Glomerular endothelial cell (primary cell): Measurements from ENCODE around the gene TMEM260. TPM values are rescaled to one million over a fixed set of nuclear protein-coding genes. Genes with fewer than 3 reads are reported as not detected.
"Not testable (repeated sequence)": the region's sequence is repeated elsewhere in the genome, so short reads cannot be mapped to it uniquely, and the experiment has no call there.

Source experiments
- DNase-seq: peaks from one replicate; pipeline ENCODE4 v3.0.0-alpha.2; 2011; ENCODE audit warnings: low read depth, low spot score; ENCODE audit errors: extremely low read depth
- total RNA-seq: library from RNA; depleted of rRNA; stranded (reverse); fragments of >200 nt; gene quantifications from 2 replicates; pipeline ENCODE4 v1.2.3, GENCODE V29; 2015

The TMEM260 gene
- total RNA-seq, 1 donor from 2014 or later, result 16.5 TPM

DNA sequence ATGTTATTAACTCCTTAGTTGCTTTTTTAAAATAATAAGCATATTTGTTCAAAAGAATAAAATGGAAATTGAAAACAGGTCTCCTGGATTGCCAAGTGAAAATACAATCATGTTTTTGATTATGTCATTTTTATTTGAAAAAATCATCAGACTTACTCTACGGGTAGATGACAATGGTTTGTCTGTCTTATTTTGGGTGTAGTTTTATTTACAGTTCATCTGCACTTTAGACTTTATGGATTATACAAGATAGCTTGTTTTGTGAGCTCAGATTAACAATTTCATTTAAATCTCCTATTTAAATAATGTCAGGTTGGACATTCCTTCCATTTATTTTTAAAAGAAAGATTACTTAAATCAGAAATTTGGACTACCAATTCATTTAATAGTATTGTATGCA lies 14.8 kb downstream of the TMEM260 start:
- DNase-seq, result no peak

GRCh38 chr14:56598519-56598918 lies 18.9 kb downstream of the TMEM260 start:
- no peak for DNase-seq

DNA sequence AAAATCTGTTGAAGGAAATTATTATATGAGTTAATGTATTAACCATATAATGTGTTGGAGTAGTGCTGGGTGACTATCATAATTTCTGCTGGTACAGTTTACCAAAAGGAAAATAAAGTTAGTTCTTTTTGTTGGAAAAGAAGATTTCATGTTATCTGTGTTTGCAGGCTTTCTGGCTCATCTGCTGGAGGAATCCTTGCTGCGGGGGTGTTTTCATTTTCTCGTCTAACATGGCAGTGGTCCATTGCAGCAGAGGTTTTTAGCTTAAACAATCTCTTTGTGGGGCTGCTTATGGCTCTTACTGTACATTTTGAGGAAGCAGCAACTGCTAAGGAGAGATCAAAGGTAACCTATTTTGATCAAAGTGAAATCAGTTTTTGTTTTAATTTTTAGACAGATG lies 24.1 kb downstream of the TMEM260 start:
- no peak for DNase-seq

GRCh38 chr14:56608689-56609088 lies 29.1 kb downstream of the TMEM260 start:
- DNase-seq, result no peak

DNA sequence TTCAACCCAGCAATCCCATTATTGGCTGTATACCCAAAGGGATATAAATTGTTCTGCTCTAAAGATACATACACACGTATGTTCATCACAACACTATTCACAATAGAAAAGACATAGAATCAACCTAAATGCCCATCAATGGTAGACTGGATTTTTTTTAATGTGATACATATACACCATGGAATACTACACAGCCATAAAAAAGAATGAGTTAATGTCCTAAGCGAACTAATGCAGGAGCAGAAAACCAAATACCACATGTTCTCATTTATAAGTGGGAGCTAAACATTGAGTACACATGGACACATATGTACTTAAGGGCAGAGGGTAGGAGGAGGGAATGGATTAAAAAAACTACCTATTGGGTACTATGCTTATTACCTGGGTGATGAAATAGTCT lies 32.1 kb downstream of the TMEM260 start:
- not testable (repeated sequence) for DNase-seq

DNA sequence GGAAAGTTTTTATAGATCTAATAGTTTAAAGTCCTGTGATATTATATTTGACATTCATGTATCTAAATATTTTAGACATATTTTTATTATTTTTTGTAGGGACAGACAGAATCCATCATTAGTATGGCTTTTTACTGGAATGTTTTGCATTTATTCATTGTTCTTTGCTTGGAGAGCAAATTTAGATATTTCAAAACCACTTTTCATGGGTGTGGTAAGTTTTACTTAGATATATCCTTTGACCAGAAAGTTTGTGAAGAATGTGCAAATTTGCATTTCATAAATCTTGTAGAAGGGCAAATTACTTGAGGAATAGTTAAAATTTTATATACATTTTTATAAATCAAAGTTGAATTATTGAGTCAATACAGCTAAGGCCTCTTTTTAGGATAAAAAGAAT lies 37.5 kb downstream of the TMEM260 start:
- no peak for DNase-seq

- no peak for DNase-seq
Observed at GRCh38 chr14:56630707-56631106, 51.1 kb downstream of the TMEM260 start.

DNA sequence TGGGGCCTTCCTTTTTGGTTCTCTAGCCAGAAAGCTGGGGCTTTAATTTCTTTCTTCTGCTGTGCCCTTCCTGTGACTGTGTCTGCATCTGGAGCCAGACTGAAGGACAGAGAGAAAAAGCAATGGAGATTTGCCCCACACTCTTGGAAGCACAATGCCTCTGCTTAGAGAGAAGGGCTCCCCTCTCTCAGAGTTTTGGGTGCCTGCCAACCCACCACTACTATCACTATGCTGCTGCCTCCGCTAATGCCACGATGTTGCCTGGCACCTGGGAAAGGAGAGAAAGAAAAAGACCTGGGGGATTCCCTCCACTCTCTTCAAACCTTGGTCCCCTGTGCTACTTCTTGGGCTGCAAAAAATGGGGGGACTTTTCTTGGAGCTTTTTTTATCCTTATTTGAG lies 52.6 kb downstream of the TMEM260 start:
- no peak for DNase-seq

- DNase-seq, result no peak
Observed at GRCh38 chr14:56633544-56633943, 53.9 kb downstream of the TMEM260 start.

DNA sequence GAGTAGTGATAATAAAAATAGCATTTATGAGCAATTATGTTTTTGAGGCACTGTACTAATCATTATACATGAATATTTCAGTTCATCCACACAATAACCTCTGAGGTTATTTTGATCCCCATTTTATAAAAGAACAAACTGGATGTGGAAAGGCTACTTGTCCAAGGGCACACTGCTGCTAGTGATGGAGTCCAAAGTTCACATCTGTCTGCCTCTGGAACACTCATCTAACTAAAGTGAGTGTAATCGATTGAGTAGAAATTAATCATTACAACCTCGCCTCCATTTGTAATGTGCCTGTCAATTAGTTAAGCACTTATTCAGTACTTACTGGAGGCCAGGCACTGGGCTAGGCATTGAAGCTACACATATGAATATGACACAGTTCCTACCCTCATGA lies 55.4 kb downstream of the TMEM260 start:
- no peak for DNase-seq

GRCh38 chr14:56647493-56647892 lies 67.9 kb downstream of the TMEM260 start:
- no peak for DNase-seq

- no peak for DNase-seq
Observed at GRCh38 chr14:56648508-56649301, 69.1 kb downstream of the TMEM260 start.

DNA sequence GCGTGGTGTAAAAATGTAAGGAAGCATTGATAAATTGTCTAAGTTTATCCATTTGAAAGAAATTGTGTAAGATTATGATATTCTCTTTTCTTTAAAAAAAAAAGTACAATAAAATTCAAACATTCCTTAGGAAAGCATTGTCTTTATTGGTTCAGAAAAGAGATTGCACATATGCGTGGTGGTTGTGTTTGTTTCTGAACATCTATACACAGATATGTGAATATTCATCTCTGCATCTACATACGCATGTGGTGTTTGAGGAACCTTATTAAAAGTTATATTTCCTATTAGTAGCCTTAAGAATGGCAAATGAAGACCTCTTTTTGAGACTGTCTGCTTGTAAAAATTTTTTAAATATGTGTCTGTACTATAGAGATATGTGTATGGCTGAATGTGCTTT lies 69.8 kb downstream of the TMEM260 start:
- no peak for DNase-seq

- DNase-seq, result no peak
Observed at GRCh38 chr14:56650048-56650447, 70.5 kb downstream of the TMEM260 start.

DNA sequence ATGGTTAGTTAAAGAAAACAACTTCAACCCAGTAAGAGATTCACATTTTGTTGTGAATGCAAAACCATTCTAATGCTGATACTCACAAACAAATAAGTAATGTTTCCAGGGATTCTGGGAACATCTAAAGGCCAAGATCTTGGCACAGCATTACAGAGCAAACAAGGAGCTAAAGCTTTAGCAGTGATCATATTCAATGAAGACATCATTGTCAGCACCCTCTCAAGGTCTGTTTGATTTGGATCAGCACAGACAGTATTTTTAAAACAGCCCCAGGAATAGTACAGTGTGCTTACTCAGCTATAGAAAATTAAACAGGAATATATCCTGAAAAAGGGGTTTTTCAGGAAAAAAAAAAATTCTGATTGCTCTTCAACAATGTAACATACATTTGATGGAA lies 71.4 kb downstream of the TMEM260 start:
- no peak for DNase-seq

DNA sequence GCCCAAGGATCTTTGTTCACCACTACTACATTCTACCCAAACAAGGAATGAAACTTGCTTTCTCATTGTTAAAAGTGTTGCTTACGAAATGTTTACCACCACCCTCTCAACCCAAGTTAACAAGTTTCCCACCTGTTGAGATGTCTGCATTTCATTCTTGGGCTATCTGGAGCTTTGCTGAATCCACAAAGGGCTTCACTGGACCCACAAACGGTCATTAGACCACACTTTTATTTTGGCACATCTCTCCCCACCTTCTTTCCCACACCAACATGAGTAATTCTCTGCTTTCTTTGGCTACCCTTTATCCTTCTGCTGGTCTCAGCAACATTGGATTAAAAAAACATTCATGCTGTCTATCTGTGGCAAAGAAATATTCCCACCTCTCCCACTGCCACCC lies 78.0 kb downstream of the TMEM260 start:
- DNase-seq, result no peak

DNA sequence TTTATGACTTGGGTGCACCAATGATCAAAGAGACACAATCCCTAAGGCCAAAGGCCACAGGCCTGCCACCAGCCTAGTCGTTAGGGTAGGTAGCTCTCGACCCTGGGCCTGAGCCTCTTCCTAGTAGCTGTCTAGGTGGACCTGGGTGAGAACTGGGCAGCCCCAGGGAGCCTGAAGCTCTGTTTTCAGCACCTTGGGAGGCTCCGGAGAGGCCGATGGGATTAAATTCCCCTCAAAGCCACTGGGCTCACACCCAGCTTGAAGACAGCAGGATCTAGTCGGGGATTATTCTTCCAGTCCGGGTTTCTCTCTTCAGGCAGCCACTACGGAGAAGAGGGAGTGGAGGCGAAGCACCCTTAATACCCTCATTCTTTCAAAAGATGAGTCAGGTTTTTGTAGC lies 79.8 kb downstream of the TMEM260 start:
- DNase-seq, result no peak

DNA sequence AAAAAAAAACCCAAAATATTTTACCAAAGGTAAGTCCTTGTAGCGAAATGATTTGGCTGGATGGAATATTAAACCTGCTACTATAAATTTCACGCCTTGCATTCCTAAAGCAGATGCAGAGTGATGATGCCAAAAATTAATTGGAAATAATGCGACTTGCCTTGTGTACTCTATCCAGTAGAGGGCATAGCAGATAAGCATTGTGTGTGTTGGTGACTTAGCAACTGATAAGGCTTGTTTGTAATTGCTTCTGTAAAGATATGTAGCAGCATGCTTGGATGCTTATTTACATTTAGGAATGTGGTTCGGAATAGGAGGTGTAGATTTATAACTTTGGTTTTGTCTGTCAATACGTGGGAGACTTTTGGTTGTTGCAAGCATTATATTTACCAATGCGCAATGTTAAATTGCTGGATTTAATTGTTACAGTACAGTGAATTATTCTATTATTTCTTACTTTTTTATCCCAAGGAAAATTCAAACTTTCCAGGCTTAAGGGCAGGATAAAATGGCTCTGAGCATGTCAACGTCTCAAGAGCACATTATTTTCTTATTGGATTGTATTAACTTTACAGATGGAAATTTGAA lies 80.5 kb downstream of the TMEM260 start:
- peak; percentile 18 for DNase-seq

- DNase-seq, result no peak
Observed at GRCh38 chr14:56660677-56661389, 81.2 kb downstream of the TMEM260 start.

DNA sequence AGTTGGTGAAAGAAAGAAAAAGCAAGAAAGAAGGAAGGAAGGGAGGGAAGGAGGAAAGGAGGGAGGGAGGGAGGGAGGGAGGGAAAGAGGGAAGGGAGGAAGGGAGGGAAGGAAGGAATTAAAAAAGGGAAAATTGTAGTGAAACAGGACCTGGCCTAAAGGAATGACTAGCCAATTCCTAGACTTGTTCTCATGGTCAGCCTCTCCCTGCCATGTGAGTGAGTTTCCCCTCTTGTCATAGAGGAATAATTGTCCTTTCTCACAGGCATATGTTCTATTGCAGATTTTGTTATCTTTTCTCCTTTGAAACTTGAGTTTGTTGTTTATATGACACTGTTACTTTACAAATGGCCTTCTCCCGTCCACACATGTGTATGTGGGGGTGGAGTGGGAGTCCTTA lies 81.9 kb downstream of the TMEM260 start:
- no peak for DNase-seq

- DNase-seq, result no peak
Observed at GRCh38 chr14:56664811-56665421, 85.3 kb downstream of the TMEM260 start.

DNA sequence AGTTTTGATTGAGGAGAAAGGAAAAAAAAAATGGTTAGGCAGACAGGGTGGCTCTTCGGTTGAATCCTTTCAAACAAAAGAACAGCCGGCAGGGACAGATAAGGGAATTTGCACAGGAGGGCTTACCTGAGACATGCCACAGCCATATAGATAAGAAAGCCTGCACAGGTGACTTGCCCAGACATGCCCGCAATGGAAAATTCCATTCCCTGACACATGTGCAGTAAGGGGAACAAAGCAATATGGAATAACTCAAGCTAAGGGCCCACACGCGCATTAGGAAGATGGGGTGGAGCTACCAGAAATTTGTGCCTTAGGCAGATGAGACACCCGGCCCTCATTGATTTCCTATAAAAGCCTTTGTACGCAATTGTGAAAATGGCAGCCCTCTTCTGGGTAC lies 86.7 kb downstream of the TMEM260 start:
- no peak for DNase-seq
